H1 (cell line): ENCODE results near the gene MYADM. TPM values are rescaled to one million over a fixed set of nuclear protein-coding genes. Genes with fewer than 3 reads are reported as not detected.

ENCODE experiments used
- ATF2 ChIP-seq: IDR thresholded peaks from 2 replicates; pipeline ENCODE4 v1.6.1; 2012; ENCODE audit warnings: low read length, inconsistent platforms
- ATF3 ChIP-seq: IDR thresholded peaks from 2 replicates; pipeline ENCODE4 v1.6.1; 2011; ENCODE audit warnings: low read depth, mild to moderate bottlenecking, low read length; ENCODE audit not compliant: insufficient read depth
- BACH1 ChIP-seq: IDR thresholded peaks from 2 replicates; pipeline ENCODE4 v1.6.1; 2012; ENCODE audit warnings: low read length, improper control_type of control experiment
- CBX5 ChIP-seq: fragments of 300-800, 300-1000 bp; sonication (generic); IDR thresholded peaks from 2 replicates; pipeline ENCODE4 v1.7.1; 2016; ENCODE audit warnings: antibody characterized with exemption, low read length, low read depth
- CBX8 ChIP-seq: fragments of 300-800, 300-1000 bp; sonication (generic); IDR thresholded peaks from 2 replicates; pipeline ENCODE4 v1.7.1; 2016; ENCODE audit warnings: low read depth, low read length, borderline replicate concordance
- CHD1 ChIP-seq: IDR thresholded peaks from 2 replicates; pipeline ENCODE4 v1.6.1; 2012; ENCODE audit warnings: low read depth, low read length, improper control_type of control experiment
- CTBP2 ChIP-seq: IDR thresholded peaks from 2 replicates; pipeline ENCODE4 v1.7.0; 2011; ENCODE audit warnings: borderline replicate concordance, mild to moderate bottlenecking, moderate library complexity, mixed read lengths, low read length; ENCODE audit not compliant: insufficient read depth, insufficient read length
- CTCF ChIP-seq, 3 experiments: IDR thresholded peaks; 1 replicate in 2 of 3; 2 replicates in 1 of 3; pipeline versions ENCODE4 v1.5.1 to v1.6.1; 2011; ENCODE audit warnings: low read length in 3 of 3, mild to moderate bottlenecking in 3 of 3, inconsistent platforms in 2 of 3, low read depth in 1 of 3, moderate library complexity in 1 of 3; ENCODE audit not compliant: insufficient read depth in 1 of 3; ENCODE audit errors: control extremely low read depth in 1 of 3
- EZH2 ChIP-seq: fragments of 200-600 bp; sonication (generic); IDR thresholded peaks from 2 replicates; pipeline ENCODE4 v1.7.1; 2012; ENCODE audit warnings: low read depth, mild to moderate bottlenecking, moderate library complexity, low read length, inconsistent platforms; ENCODE audit not compliant: severe bottlenecking
- GTF2F1 ChIP-seq: IDR thresholded peaks from 2 replicates; pipeline ENCODE4 v1.6.1; 2012; ENCODE audit warnings: low read depth, low read length, improper control_type of control experiment, borderline replicate concordance
- HDAC6 ChIP-seq: IDR thresholded peaks from one replicate; pipeline ENCODE4 v1.7.1; 2012; ENCODE audit warnings: low read depth, mild to moderate bottlenecking, inconsistent platforms, low read length, moderate library complexity
- KDM1A ChIP-seq: fragments of 200-600, 300-600 bp; sonication (generic); IDR thresholded peaks from 2 replicates; pipeline ENCODE4 v1.7.1; 2016; ENCODE audit warnings: mild to moderate bottlenecking, low read length, borderline replicate concordance
- NANOG ChIP-seq: IDR thresholded peaks from 2 replicates; pipeline ENCODE4 v1.6.1; 2011; ENCODE audit warnings: low read length, low read depth, mild to moderate bottlenecking, inconsistent platforms; ENCODE audit not compliant: insufficient read depth, poor library complexity, severe bottlenecking
- NRF1 ChIP-seq: IDR thresholded peaks from 2 replicates; pipeline ENCODE4 v1.6.1; 2011; ENCODE audit warnings: mild to moderate bottlenecking, low read depth, low read length, improper control_type of control experiment
- POLR2A ChIP-seq, 2 experiments: IDR thresholded peaks; 1 replicate in 1 of 2; 2 replicates in 1 of 2; pipeline ENCODE4 v1.6.1; 2011; ENCODE audit warnings: low read depth in 2 of 2, low read length in 2 of 2, mild to moderate bottlenecking in 2 of 2; ENCODE audit errors: control extremely low read depth in 1 of 2
- SAP30 ChIP-seq: fragments of 300-600 bp; sonication (generic); IDR thresholded peaks from 2 replicates; pipeline ENCODE4 v1.7.1; 2012; ENCODE audit warnings: low read length, moderate library complexity, mild to moderate bottlenecking, inconsistent platforms; ENCODE audit not compliant: insufficient read depth, insufficient replicate concordance
- SIX5 ChIP-seq: IDR thresholded peaks from 2 replicates; pipeline ENCODE4 v1.6.1; 2011; ENCODE audit warnings: mild to moderate bottlenecking, low read depth, low read length
- SUZ12 ChIP-seq: fragments of 200-600 bp; sonication (generic); IDR thresholded peaks from 2 replicates; pipeline ENCODE4 v1.6.1; 2012; ENCODE audit warnings: mild to moderate bottlenecking, inconsistent platforms, low read length, moderate library complexity, mixed read lengths
- polyA plus RNA-seq, 7 experiments: library from polyadenylated mRNA; depleted of rRNA in 3 of 7; stranded (reverse) in 5 of 7; unstranded in 2 of 7; fragments of >200 nt in 5 of 7; fragments of 200-250 nt in 2 of 7; gene quantifications; 1 replicate in 5 of 7; 2 replicates in 1 of 7; 4 replicates in 1 of 7; pipeline versions ENCODE4 v1.2.1 to v1.2.3, GENCODE V29; 2011 to 2013; ENCODE audit warnings: missing spikeins in 2 of 7, mixed read lengths in 2 of 7
- total RNA-seq: library from RNA; stranded (reverse); fragmentation: NEBNext Ultra II Directional; extraction: Animal tissue kit (Norgen Biotek cat#: 25700); gene quantifications from 2 replicates; pipeline ENCODE4 v1.2.1, GENCODE V29; 2021

Gene MYADM
- total and polyA plus RNA-seq, 2 of the 8 experiments (the other 6 are each of a cell fraction or from before 2014, with no cell fraction given) = 70.1 to 74.2 TPM

- TF ChIP-seq ATF2 (no peak), EZH2 (no peak), SUZ12 (no peak), NANOG (no peak), ATF3 (no peak), HDAC6 (no peak), SAP30 (no peak), CTCF (IDR thresholded peaks at IDR 0.05; ENCODE audit: control extremely low read depth in 1 of 3, insufficient read depth in 1 of 3, low read depth in 1 of 3, low read length in 3 of 3) (no peak), BACH1 (no peak), GTF2F1 (no peak), CBX5 (no peak), CTBP2 (no peak), CHD1 (0 out of 2 replicates have a peak, but pooled peaks have one; percentile 24), CBX8 (no peak), POLR2A (IDR thresholded peaks at IDR 0.05; ENCODE audit: control extremely low read depth in 1 of 2, low read depth in 2 of 2, low read length in 2 of 2) (peak; percentile 78 to 82), SIX5 (no peak), NRF1 (no peak), KDM1A (no peak)
Measured at GRCh38 chr19:53865918-53866864, 1.5 kb upstream of the MYADM start (continued).
